DND-41 (cell line): ENCODE data around the gene MRM3.

Experiments
- ATAC-seq: fragments of 200-7000 bp; cut with Tn5 transposase; 3 replicates; pipeline ENCODE4 v1.9.1; 2021; ENCODE audit warnings: low read depth; ENCODE audit not compliant: insufficient read depth
- DNase-seq: peaks from one replicate; pipeline ENCODE4 v3.0.0-alpha.2; 2020
- H2AFZ ChIP-seq: 2 replicates; pipeline ENCODE4 v1.6.0; 2012; ENCODE audit warnings: low read depth, low read length
- H3K27ac ChIP-seq: 2 replicates; pipeline ENCODE4 v1.5.1; 2012; ENCODE audit warnings: low read length, inconsistent platforms
- H3K27me3 ChIP-seq: fragments of 200-600 bp; sonication (generic); 2 replicates; pipeline ENCODE4 v1.6.0; 2012; ENCODE audit warnings: low read length, mild to moderate bottlenecking, inconsistent platforms; ENCODE audit not compliant: insufficient read depth, poor library complexity
- H3K36me3 ChIP-seq: 2 replicates; pipeline ENCODE4 v1.5.1; 2012; ENCODE audit warnings: low read length, inconsistent platforms; ENCODE audit not compliant: insufficient read depth
- H3K4me1 ChIP-seq: 2 replicates; pipeline ENCODE4 v1.5.1; 2012; ENCODE audit warnings: mild to moderate bottlenecking, low read length; ENCODE audit not compliant: insufficient read depth
- H3K4me2 ChIP-seq: 2 replicates; pipeline ENCODE4 v1.6.0; 2012; ENCODE audit warnings: mild to moderate bottlenecking, moderate library complexity, low read length, inconsistent platforms; ENCODE audit not compliant: insufficient read depth
- H3K4me3 ChIP-seq, 2 experiments: fragments of 200-600 bp in 1 of 2; shearing (Covaris generic) in 1 of 2; 2 replicates each; pipeline ENCODE4 v1.5.1; 2012 to 2016; ENCODE audit warnings: inconsistent platforms in 2 of 2, low read length in 2 of 2, mild to moderate bottlenecking in 2 of 2, low read depth in 1 of 2, moderate library complexity in 1 of 2
- H3K79me2 ChIP-seq: 2 replicates; pipeline ENCODE4 v1.6.0; 2012; ENCODE audit warnings: low read length, inconsistent platforms; ENCODE audit not compliant: insufficient read depth
- H3K9ac ChIP-seq: 2 replicates; pipeline ENCODE4 v1.6.0; 2012; ENCODE audit warnings: low read depth, mild to moderate bottlenecking, inconsistent platforms, low read length, moderate library complexity
- H3K9me3 ChIP-seq: 2 replicates; pipeline ENCODE4 v1.5.1; 2012; ENCODE audit warnings: low read length, moderate library complexity, mild to moderate bottlenecking, inconsistent platforms; ENCODE audit not compliant: insufficient read depth, severe bottlenecking
- H4K20me1 ChIP-seq: 2 replicates; pipeline ENCODE4 v1.6.0; 2012; ENCODE audit warnings: low read length; ENCODE audit not compliant: insufficient read depth
- EZH2 ChIP-seq: IDR thresholded peaks from 3 replicates; pipeline ENCODE4 v1.6.1; 2012; ENCODE audit warnings: borderline replicate concordance, low read depth, mild to moderate bottlenecking, moderate library complexity, low read length, inconsistent platforms; ENCODE audit not compliant: severe bottlenecking
- TF ChIP-seq, protein P1 (sequence below): IDR thresholded peaks from 2 replicates; pipeline ENCODE4 v1.5.1; 2012; ENCODE audit warnings: borderline replicate concordance, low read length, moderate library complexity, mild to moderate bottlenecking; ENCODE audit not compliant: poor library complexity, severe bottlenecking; ENCODE audit errors: extremely low read depth

MRM3 gene

DNA sequence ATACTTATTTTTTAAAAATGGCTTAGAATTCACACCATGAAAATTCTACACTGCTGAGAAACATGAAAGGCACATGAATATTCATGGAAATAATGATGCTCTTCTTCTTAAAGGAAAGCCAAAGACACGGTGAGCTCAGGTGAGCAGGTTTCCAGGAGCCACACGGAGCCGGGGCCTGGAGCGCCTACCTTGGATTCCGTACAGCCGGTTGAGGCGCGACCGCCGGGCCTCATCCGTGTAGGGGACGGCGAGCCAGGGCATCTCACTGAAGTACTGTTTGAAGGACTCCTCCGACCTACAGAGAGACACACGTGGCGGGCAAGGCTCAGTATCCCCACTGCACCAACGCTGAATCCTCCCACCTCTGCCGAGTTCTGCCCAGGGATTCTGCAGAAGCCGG, 37.1 kb downstream of the MRM3 start:
- H3K79me2 ChIP-seq: no peaks in the 10 kb centered on the region
- H2AFZ ChIP-seq: no peak overlapping the region
- H3K27ac ChIP-seq: no peak overlapping the region
- no peaks in the 10 kb centered on the region for H3K4me1 ChIP-seq
- no peak overlapping the region for H3K4me2 ChIP-seq
- no peaks in the 10 kb centered on the region for H3K36me3 ChIP-seq
- no peaks in the 10 kb centered on the region for H3K27me3 ChIP-seq
- no peak for TF ChIP-seq EZH2
- TF ChIP-seq, protein P1, sequence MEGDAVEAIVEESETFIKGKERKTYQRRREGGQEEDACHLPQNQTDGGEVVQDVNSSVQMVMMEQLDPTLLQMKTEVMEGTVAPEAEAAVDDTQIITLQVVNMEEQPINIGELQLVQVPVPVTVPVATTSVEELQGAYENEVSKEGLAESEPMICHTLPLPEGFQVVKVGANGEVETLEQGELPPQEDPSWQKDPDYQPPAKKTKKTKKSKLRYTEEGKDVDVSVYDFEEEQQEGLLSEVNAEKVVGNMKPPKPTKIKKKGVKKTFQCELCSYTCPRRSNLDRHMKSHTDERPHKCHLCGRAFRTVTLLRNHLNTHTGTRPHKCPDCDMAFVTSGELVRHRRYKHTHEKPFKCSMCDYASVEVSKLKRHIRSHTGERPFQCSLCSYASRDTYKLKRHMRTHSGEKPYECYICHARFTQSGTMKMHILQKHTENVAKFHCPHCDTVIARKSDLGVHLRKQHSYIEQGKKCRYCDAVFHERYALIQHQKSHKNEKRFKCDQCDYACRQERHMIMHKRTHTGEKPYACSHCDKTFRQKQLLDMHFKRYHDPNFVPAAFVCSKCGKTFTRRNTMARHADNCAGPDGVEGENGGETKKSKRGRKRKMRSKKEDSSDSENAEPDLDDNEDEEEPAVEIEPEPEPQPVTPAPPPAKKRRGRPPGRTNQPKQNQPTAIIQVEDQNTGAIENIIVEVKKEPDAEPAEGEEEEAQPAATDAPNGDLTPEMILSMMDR: no peak
- ATAC-seq (no peak), DNase-seq (no peak)
- no peak overlapping the region for H3K9ac ChIP-seq
- no peaks in the 10 kb centered on the region; the same call in 1 of the 2 replicates for H4K20me1 ChIP-seq
- H3K4me3 ChIP-seq: no peak overlapping the region
- H3K9me3 ChIP-seq: no peaks in the 10 kb centered on the region

DNA sequence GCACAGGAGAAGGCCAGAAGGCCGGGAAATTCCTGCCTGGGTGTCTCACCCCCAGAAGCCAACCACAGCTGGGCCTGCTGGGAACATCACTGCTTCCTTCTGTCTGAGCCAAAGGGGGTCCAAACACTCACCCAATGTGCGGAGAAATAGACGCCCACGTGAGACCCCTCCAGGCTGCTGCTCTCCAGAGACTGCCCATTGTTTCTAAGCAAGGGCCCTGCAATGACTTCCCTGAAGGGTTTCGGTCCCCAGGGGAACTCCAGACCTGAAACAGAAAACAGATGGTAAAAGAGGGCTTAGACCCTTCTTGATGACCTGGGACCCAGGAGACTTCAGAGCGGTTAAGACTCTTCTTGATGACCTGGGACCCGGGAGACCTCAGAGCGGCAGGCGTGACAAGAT, 41.3 kb downstream of the MRM3 start:
- Histone ChIP-seq H3K27ac (no peak overlapping the region), H3K9ac (no peak overlapping the region), H3K4me3 (no peak overlapping the region), H3K27me3 (no peaks in the 10 kb centered on the region), H3K4me1 (no peaks in the 10 kb centered on the region), H2AFZ (no peak overlapping the region), H3K9me3 (no peaks in the 10 kb centered on the region), H3K79me2 (no peaks in the 10 kb centered on the region), H4K20me1 (no peaks in the 10 kb centered on the region), H3K4me2 (no peak overlapping the region), H3K36me3 (no peaks in the 10 kb centered on the region)
- TF ChIP-seq, protein P1: no peak
- TF ChIP-seq EZH2: no peak
- ATAC-seq (no peak), DNase-seq (no peak)

DNA sequence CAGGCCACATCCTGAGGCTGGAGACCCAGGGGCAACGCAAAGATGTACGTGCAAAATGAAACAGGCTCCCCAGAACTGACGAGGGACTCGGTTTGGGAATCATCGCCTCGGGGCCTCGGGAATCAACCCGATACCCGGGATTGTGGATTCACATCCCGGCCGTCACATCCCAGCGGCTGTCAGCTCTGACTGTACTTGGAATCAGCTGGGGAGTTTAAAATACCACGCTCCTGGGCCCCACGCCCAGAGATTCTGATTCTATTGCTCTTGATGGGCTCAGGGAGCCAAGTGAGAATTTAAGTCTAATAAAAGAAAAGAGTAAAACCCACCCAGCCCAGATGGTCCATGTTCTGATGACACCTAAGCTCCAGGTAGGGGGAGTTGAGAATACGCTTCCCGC, 42.2 kb downstream of the MRM3 start:
- no peaks in the 10 kb centered on the region for H3K79me2 ChIP-seq
- H3K36me3 ChIP-seq: no peaks in the 10 kb centered on the region
- ATAC-seq (no peak), DNase-seq (no peak)
- H3K27me3 ChIP-seq: no peaks in the 10 kb centered on the region
- H3K4me1 ChIP-seq: no peaks in the 10 kb centered on the region
- H4K20me1 ChIP-seq: no peaks in the 10 kb centered on the region
- TF ChIP-seq EZH2: no peak
- no peak overlapping the region for H3K27ac ChIP-seq
- H3K4me3 ChIP-seq: no peak overlapping the region
- H3K9me3 ChIP-seq: no peaks in the 10 kb centered on the region
- no peak overlapping the region for H2AFZ ChIP-seq
- no peak overlapping the region for H3K4me2 ChIP-seq
- no peak overlapping the region for H3K9ac ChIP-seq

DNA sequence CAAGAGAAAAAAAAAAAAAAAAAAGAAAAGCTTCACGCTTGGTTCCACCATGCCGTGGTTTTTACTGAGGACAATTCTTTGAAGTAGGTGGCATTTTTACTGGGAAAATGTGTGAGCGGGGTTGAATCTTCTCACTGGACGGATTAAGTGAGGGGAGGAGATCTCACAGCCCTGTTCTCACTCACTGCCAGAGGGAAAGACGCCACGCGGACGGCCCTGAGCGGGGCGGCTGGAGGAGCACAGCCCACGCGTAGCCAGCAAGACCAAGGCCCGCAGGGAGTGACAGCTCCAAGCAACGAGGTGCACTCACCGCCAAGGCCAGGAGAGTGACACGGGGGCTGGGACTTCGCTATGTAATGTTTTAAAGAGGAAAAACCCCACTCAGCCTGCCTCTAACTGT, 43.1 kb downstream of the MRM3 start:
- H3K36me3 ChIP-seq: no peaks in the 10 kb centered on the region
- H2AFZ ChIP-seq: no peak overlapping the region
- no peaks in the 10 kb centered on the region for H3K27me3 ChIP-seq
- H3K4me2 ChIP-seq: no peak overlapping the region
- ATAC-seq: no peak
- H4K20me1 ChIP-seq: no peaks in the 10 kb centered on the region
- no peaks in the 10 kb centered on the region for H3K9me3 ChIP-seq
- no peaks in the 10 kb centered on the region for H3K4me1 ChIP-seq
- no peak overlapping the region for H3K4me3 ChIP-seq
- no peaks in the 10 kb centered on the region for H3K79me2 ChIP-seq
- no peak overlapping the region for H3K9ac ChIP-seq
- DNase-seq: no peak
- TF ChIP-seq EZH2: no peak
- TF ChIP-seq, protein P1: no peak
- no peak overlapping the region for H3K27ac ChIP-seq
